Cardiac muscle cell (in vitro differentiated cells and primary cell): ENCODE measurements around the gene EPHB2. TPM values are rescaled to one million over a fixed set of nuclear protein-coding genes. Genes with fewer than 3 reads are reported as not detected.

Experiments
- DNase-seq, 2 donors: peaks; one replicate each; pipeline versions ENCODE4 v3.0.0 to v3.0.0-alpha.2; 2010 to 2017; ENCODE audit warnings: low read depth in 1 of 2, low spot score in 1 of 2
- H3K27ac ChIP-seq: fragments of 200-600 bp; sonication (generic); 2 replicates; pipeline ENCODE4 v1.5.1; 2016
- H3K27me3 ChIP-seq: fragments of 200-600 bp; sonication (generic); 2 replicates; pipeline ENCODE4 v1.6.0; 2016; ENCODE audit warnings: control low read depth
- H3K36me3 ChIP-seq: fragments of 200-600 bp; sonication (generic); 2 replicates; pipeline ENCODE4 v1.5.1; 2016; ENCODE audit warnings: control low read depth
- H3K4me1 ChIP-seq: fragments of 200-600 bp; sonication (generic); 2 replicates; pipeline ENCODE4 v1.8.1; 2017; ENCODE audit warnings: low read depth, mild to moderate bottlenecking, mixed run types
- H3K4me3 ChIP-seq: fragments of 200-600 bp; sonication (generic); 2 replicates; pipeline ENCODE4 v1.5.1; 2016; ENCODE audit warnings: mild to moderate bottlenecking
- H3K9me3 ChIP-seq: fragments of 200-600 bp; sonication (generic); 2 replicates; pipeline ENCODE4 v1.5.1; 2017; ENCODE audit warnings: low read depth, mild to moderate bottlenecking, control low read depth
- polyA plus RNA-seq: library from polyadenylated mRNA; unstranded; fragments of >200 nt; fragmentation: Nextera tagmentation; extraction: Ambion mirVana; gene quantifications from 2 replicates; pipeline ENCODE4 v1.2.1, GENCODE V29; 2016
- total RNA-seq: library from RNA; depleted of rRNA; stranded (reverse); fragments of >200 nt; gene quantifications from 2 replicates; pipeline ENCODE4 v1.2.3, GENCODE V29; 2016
- TF ChIP-seq, protein P1 (sequence below): IDR thresholded peaks from 2 replicates; pipeline ENCODE4 v1.5.1; 2012; ENCODE audit warnings: low read depth, mild to moderate bottlenecking, low read length

Gene EPHB2
- total and polyA plus RNA-seq, 2 experiments from 2014 or later, result 38.8 to 96.3 TPM

DNA sequence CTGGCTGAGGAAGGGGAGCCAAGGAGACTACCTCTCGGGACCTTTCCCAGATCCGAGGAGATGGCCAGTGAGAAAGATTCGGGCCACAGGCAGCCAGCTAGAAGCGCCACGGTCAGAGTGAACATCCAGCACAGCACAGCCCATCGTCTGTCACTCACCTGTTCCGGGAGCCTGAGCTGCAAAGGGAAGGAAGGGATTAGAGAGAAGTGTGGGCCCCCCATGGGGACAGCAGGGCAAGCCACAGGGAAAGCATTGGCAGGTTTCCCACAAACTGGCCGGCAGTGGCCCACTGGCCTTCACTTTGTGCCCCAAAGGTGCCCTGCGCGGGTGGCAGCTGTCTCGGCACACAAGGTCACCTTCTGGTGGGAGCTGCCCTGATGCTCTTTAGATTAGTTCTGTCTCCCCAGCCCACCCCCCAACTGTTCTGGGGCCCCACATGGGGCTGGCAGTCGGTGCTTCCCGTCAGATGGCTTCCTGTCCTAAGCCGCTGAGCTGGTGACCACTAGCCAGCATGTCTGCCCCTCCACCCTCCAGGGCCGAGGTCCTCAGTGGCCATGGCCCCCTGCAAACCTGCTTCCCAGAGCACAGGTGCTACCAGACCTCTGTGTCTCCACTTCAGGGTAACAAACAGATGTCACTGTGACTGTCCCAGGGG, 205.3 kb downstream of the EPHB2 start:
- no peak for DNase-seq
- Histone ChIP-seq H3K9me3 (no peaks in the 10 kb centered on the region), H3K27ac (no peak overlapping the region), H3K4me1 (peaks cover 30% of the 10 kb centered on the region), H3K36me3 (peaks cover 8% of the 10 kb centered on the region), H3K27me3 (no peaks in the 10 kb centered on the region), H3K4me3 (no peak overlapping the region)
- TF ChIP-seq, protein P1, sequence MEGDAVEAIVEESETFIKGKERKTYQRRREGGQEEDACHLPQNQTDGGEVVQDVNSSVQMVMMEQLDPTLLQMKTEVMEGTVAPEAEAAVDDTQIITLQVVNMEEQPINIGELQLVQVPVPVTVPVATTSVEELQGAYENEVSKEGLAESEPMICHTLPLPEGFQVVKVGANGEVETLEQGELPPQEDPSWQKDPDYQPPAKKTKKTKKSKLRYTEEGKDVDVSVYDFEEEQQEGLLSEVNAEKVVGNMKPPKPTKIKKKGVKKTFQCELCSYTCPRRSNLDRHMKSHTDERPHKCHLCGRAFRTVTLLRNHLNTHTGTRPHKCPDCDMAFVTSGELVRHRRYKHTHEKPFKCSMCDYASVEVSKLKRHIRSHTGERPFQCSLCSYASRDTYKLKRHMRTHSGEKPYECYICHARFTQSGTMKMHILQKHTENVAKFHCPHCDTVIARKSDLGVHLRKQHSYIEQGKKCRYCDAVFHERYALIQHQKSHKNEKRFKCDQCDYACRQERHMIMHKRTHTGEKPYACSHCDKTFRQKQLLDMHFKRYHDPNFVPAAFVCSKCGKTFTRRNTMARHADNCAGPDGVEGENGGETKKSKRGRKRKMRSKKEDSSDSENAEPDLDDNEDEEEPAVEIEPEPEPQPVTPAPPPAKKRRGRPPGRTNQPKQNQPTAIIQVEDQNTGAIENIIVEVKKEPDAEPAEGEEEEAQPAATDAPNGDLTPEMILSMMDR, result no peak

DNA sequence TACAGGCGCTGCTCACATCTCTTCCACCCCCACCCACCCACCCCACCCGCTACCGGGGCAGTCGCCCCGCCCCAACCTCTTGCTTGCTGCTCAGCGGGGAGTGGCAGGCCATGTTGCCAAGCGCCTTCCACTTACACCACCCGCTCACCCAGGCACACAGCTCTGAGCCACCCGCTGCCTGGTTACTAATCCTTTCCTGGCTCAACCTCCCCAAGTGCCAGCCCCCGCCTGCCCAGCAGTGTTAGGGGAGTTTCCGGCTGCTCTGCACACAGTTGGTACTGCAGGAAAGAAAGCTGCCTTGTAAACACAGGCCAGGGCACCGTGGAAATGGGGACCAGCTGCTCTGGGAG, 205.8 kb downstream of the EPHB2 start:
- Histone ChIP-seq H3K27ac (no peak overlapping the region), H3K4me1 (peaks cover 35% of the 10 kb centered on the region), H3K4me3 (no peak overlapping the region), H3K9me3 (no peaks in the 10 kb centered on the region), H3K27me3 (no peaks in the 10 kb centered on the region), H3K36me3 (peaks cover 8% of the 10 kb centered on the region)
- TF ChIP-seq, protein P1, result no peak
- DNase-seq, result no peak

DNA sequence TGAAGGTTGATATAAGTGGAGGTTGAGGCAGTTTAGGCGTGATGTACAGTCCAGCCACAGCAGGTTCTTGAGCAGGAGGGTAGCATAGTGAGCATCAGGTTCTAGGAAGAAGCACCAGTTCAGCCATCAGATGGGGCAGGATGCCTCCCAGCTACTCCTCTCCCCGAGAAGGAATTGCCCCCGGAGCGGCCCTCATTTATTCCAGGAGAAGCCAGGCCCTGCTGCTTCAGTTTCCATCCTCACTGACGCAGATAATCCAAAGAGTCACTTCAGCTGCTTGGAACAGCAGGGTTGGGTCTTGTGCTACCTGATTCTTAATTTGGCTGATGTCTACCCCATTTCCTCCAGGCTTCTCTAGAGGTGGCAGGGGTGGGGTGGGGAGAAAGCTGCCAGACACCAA, 207.3 kb downstream of the EPHB2 start:
- Histone ChIP-seq H3K4me3 (no peak overlapping the region), H3K36me3 (no peaks in the 10 kb centered on the region), H3K9me3 (no peaks in the 10 kb centered on the region), H3K27ac (no peak overlapping the region), H3K4me1 (peaks cover 44% of the 10 kb centered on the region), H3K27me3 (no peaks in the 10 kb centered on the region)
- TF ChIP-seq, protein P1, result no peak
- no peak for DNase-seq

DNA sequence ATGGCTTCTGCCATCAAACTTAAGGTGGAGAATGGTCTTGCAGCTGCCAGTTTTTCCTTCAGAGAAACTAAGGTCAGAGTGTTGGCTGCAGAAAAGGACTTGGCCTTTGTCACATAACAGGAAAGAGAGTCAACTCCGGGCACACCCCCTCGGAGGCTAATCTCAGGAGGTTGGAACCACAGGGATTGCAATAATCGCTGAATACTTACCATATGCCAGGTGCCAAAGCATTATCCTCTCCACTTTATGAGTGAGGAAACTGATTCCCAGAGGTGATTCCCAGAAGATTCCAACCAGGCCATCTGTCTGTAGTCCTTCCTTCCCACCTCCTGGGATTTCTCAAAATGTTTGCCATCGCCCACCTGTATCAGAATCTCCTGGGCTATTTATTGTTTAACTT, 208.0 kb downstream of the EPHB2 start:
- Histone ChIP-seq H3K27ac (peak overlapping the region; percentile 18), H3K27me3 (no peaks in the 10 kb centered on the region), H3K36me3 (no peaks in the 10 kb centered on the region), H3K9me3 (no peaks in the 10 kb centered on the region), H3K4me1 (peaks cover 44% of the 10 kb centered on the region), H3K4me3 (no peak overlapping the region)
- DNase-seq, result no peak
- TF ChIP-seq, protein P1, result no peak

DNA sequence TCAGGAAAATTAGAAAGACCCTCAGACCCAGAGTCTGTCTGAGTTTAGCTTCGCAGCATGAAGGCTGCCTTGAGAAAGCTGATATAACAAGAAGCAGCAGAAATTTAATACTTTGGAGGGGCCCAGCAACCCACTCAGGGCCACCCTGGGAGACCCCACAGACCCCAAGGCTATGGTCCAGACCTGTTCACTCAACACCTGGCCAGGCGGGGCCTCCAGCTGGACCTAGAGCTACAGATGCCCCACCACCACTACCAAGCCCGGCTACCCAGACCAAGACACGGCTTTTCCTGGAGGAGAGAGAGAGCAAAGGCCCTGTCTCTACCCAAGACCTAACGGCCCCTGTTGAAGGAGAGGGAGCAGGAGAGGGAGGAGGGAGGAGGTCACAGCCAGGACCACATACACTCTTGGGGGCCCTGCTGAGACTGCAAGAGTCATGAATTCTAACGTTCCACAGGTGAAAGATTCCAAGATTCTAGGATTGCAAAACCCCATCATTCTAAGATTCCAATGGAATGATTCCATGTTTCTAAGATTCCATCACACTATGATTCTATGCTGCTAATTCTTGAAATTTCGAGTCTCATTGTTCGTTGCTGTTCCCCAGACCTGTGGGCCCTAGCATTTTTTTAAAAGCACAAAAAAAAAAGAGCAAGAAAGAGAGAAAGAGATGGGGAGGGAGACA, 208.8 kb downstream of the EPHB2 start:
- H3K27me3 ChIP-seq, result no peaks in the 10 kb centered on the region
- H3K9me3 ChIP-seq, result no peaks in the 10 kb centered on the region
- H3K36me3 ChIP-seq, result no peaks in the 10 kb centered on the region
- H3K27ac ChIP-seq, result peak overlapping the region; percentile 94
- H3K4me1 ChIP-seq, result peaks cover 44% of the 10 kb centered on the region
- no peak for DNase-seq
- TF ChIP-seq, protein P1, result no peak
- no peak overlapping the region for H3K4me3 ChIP-seq
